Memory B cell (primary cell): ENCODE results near the gene MAPT.
"Not testable (repeated sequence)": the region's sequence is repeated elsewhere in the genome, so short reads cannot be mapped to it uniquely, and the experiment has no call there.

ENCODE experiments used
- ATAC-seq: fragments of 150-1000 bp; cut with Tn5 transposase; 2 replicates; pipeline ENCODE4 v1.10.0; 2021; ENCODE audit warnings: low read depth, mild to moderate bottlenecking, moderate library complexity
- DNase-seq, 2 donors: peaks; one replicate each; pipeline ENCODE4 v3.0.0; 2022; ENCODE audit warnings: low spot score in 2 of 2
- H3K27ac Mint-ChIP-seq: one replicate; pipeline ENCODE4 v1.8.0; 2022; ENCODE audit warnings: mild to moderate bottlenecking, moderate library complexity, mixed read lengths
- H3K27me3 Mint-ChIP-seq: one replicate; pipeline ENCODE4 v1.8.0; 2022; ENCODE audit warnings: mixed read lengths
- H3K36me3 Mint-ChIP-seq: one replicate; pipeline ENCODE4 v1.8.0; 2022; ENCODE audit warnings: mild to moderate bottlenecking, mixed read lengths
- H3K4me1 Mint-ChIP-seq: one replicate; pipeline ENCODE4 v1.8.0; 2022; ENCODE audit warnings: mixed read lengths
- H3K4me3 Mint-ChIP-seq: one replicate; pipeline ENCODE4 v1.8.0; 2022; ENCODE audit warnings: mild to moderate bottlenecking, moderate library complexity, mixed read lengths
- H3K9me3 Mint-ChIP-seq: one replicate; pipeline ENCODE4 v1.8.0; 2022; ENCODE audit warnings: mixed read lengths

MAPT gene

DNA sequence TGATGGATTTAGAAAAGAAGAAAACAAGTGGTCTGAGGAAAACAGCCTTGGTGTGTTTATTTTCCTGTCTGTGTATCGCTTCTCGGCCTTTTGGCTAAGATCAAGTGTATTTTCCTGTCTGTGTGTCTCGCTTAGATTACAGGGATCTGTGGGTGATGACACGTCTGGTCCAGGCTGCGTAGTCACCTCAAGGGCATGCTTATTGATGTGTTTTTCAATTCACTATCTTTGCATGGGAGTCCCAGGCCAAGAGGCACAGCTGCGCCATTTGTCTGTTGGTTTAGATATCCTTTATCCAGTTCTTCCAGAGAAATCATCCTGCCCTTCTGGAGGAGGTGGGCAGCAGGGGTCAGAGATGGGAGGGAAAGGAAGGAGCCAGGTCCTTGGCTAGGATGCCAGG lies 57.6 kb downstream of the MAPT start:
- H3K36me3 Mint-ChIP-seq, result no peaks in the 10 kb centered on the region
- no peak overlapping the region for H3K27ac Mint-ChIP-seq
- DNase-seq, result no peak
- H3K4me3 Mint-ChIP-seq, result no peak overlapping the region
- H3K9me3 Mint-ChIP-seq, result no peaks in the 10 kb centered on the region
- peaks cover 5% of the 10 kb centered on the region for H3K4me1 Mint-ChIP-seq
- ATAC-seq, result no peak
- peaks cover 24% of the 10 kb centered on the region for H3K27me3 Mint-ChIP-seq

DNA sequence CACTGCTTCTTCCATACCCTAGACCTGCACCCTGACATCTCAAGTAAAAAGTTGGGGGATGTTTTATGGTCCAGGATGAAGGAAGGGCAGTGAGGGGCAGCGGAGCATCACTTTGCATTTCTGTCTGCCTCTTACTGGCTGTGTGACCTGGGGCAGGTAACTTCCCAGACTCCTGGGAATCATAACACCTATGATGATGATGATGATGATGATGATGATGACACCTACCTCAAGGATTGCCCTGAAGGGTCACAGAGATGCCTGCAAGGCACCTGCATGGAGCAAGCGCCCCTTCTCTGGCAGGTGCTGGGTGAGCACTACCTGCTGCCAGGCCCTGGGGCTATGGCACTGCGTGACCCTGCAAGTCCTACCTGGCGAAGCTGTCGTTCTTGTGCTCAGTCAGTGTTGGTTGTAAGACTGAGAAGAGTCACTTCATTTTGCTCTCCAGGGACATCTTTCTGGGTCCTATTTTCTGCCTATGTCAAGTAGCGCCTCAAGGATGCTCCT lies 58.5 kb downstream of the MAPT start:
- ATAC-seq (no peak), DNase-seq (no peak)
- no peaks in the 10 kb centered on the region for H3K9me3 Mint-ChIP-seq
- no peak overlapping the region for H3K27ac Mint-ChIP-seq
- H3K36me3 Mint-ChIP-seq, result no peaks in the 10 kb centered on the region
- peaks cover 22% of the 10 kb centered on the region for H3K27me3 Mint-ChIP-seq
- H3K4me1 Mint-ChIP-seq, result peaks cover 5% of the 10 kb centered on the region
- no peak overlapping the region for H3K4me3 Mint-ChIP-seq

DNA sequence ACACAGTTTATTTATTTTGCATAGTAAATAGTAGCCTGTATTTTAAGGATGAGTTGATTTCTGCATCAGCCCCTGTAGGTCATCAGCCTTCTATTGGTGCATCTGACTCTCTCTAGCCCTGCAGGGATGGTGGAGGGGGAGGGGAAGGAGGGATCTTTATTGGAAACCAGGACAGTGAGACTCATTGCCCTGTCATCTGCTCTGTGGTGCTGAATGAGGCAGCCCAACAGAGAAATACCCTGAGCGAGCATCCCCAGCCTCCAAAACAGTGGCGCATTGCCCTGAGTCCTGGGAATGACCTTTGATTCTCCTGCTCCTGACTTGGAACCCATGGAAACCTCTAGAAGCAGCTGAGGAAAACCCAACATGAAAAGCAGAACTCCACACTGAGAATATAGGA lies 59.2 kb downstream of the MAPT start:
- ATAC-seq (no peak), DNase-seq (no peak)
- Mint-ChIP-seq H3K27me3 (peaks cover 20% of the 10 kb centered on the region), H3K36me3 (no peaks in the 10 kb centered on the region), H3K27ac (no peak overlapping the region), H3K4me3 (no peak overlapping the region), H3K4me1 (peaks cover 5% of the 10 kb centered on the region), H3K9me3 (no peaks in the 10 kb centered on the region)

DNA sequence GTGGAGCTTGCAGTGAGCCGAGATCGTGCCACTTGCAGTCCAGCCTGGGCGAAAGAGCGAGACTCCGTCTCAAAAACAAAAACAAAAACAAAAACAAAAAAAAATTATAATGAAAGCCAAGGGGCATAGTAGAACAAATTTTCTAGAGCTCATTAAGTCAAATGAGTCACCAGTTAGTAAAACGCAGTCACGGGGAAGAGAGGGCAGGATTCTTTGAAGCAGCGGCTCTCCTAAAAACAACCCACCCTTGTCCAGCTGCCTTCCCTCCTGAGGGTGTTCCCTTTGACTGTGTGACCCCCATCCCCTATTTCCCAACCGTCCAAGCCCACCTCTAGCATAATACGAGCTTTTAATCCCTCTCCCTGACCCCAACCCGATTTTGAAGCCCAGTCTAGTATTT lies 60.6 kb downstream of the MAPT start:
- Mint-ChIP-seq H3K4me1 (no peaks in the 10 kb centered on the region), H3K36me3 (no peaks in the 10 kb centered on the region), H3K27me3 (peaks cover 18% of the 10 kb centered on the region), H3K9me3 (no peaks in the 10 kb centered on the region), H3K4me3 (no peak overlapping the region), H3K27ac (no peak overlapping the region)
- DNase-seq (no peak), ATAC-seq (no peak)

DNA sequence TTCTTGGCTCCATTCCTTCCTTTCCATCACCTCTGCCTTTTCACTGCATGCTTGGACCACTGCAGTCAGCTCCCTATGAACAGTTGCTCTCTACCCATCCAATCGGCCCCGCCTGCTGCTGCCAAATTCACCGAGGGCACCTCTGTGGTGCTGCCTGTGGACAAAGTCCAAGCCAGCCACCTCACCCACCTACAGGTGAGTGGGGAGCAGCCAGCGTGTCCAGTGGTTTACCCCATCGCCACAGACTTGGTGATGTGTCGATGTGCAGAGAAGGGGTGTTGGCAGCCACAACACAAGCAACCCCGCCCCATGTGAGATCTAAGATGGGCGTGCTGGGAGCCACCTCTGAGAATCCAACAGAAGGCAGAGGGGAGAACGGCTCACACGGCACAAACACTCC lies 61.0 kb downstream of the MAPT start:
- H3K4me1 Mint-ChIP-seq, result no peaks in the 10 kb centered on the region
- peaks cover 17% of the 10 kb centered on the region for H3K27me3 Mint-ChIP-seq
- no peaks in the 10 kb centered on the region for H3K36me3 Mint-ChIP-seq
- H3K4me3 Mint-ChIP-seq, result no peak overlapping the region
- no peak for DNase-seq
- ATAC-seq, result no peak
- no peak overlapping the region for H3K27ac Mint-ChIP-seq
- no peaks in the 10 kb centered on the region for H3K9me3 Mint-ChIP-seq

DNA sequence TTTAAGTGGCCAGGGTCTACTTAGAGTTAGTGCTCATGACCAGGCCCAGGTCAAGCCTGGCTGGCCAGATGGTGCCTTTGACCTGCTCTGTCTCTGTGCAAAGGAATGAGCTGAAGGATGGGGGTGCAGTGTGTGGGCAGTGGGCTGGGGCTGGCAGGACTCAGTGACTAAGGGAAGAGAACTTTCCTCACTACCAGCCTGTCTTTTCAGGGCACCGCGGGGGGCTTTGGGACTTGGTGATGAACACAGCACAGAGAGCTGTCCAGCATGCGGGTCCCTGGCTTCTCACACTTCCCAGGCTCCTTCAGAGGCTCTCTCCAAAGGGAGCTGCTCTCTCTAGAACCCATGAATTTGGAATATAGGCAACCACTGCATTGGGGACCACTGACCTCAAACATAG lies 61.7 kb downstream of the MAPT start:
- H3K27me3 Mint-ChIP-seq, result peaks cover 11% of the 10 kb centered on the region
- H3K4me1 Mint-ChIP-seq, result no peaks in the 10 kb centered on the region
- no peaks in the 10 kb centered on the region for H3K9me3 Mint-ChIP-seq
- ATAC-seq (no peak), DNase-seq (no peak)
- H3K36me3 Mint-ChIP-seq, result no peaks in the 10 kb centered on the region
- H3K4me3 Mint-ChIP-seq, result no peak overlapping the region
- no peak overlapping the region for H3K27ac Mint-ChIP-seq

DNA sequence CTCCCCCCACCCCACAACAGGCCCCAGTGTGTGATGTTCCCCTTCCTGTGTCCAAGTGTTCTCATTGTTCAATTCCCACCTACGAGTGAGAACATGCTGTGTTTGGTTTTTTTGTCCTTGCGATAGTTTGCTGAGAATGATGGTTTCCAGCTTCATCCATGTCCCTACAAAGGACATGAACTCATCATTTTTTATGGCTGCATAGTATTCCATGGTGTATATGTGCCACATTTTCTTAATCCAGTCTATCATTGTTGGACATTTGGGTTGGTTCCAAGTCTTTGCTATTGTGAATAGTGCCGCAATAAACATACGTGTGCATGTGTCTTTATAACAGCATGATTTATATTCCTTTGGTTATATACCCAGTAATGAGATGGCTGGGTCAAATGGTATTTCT lies 62.4 kb downstream of the MAPT start:
- not testable (repeated sequence) for H3K27me3 Mint-ChIP-seq, DNase-seq, H3K9me3 Mint-ChIP-seq, H3K4me3 Mint-ChIP-seq, H3K27ac Mint-ChIP-seq, ATAC-seq, H3K36me3 Mint-ChIP-seq, H3K4me1 Mint-ChIP-seq

DNA sequence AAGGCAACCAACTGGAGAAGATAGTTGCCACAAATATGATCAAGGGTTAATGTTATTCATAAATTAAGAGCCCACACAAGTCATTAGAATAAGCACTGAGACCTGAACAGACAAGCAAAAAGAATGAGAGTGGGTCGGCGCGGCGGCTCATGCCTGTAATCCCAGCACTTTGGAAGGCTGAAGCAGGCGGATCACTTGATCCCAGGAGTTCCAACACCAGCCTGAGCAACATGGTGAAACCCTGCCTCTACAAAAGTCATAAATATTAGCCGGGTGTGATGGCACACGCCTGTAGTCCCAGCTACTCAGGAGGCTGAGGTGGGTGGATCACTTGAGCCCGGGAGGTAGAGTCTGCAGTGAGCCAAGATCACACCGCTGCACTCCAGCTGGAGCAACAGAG lies 64.0 kb downstream of the MAPT start:
- Mint-ChIP-seq H3K4me1 (no peaks in the 10 kb centered on the region), H3K9me3 (no peaks in the 10 kb centered on the region), H3K36me3 (no peaks in the 10 kb centered on the region), H3K4me3 (no peak overlapping the region), H3K27ac (no peak overlapping the region), H3K27me3 (peaks cover 2% of the 10 kb centered on the region)
- ATAC-seq (no peak), DNase-seq (no peak)

DNA sequence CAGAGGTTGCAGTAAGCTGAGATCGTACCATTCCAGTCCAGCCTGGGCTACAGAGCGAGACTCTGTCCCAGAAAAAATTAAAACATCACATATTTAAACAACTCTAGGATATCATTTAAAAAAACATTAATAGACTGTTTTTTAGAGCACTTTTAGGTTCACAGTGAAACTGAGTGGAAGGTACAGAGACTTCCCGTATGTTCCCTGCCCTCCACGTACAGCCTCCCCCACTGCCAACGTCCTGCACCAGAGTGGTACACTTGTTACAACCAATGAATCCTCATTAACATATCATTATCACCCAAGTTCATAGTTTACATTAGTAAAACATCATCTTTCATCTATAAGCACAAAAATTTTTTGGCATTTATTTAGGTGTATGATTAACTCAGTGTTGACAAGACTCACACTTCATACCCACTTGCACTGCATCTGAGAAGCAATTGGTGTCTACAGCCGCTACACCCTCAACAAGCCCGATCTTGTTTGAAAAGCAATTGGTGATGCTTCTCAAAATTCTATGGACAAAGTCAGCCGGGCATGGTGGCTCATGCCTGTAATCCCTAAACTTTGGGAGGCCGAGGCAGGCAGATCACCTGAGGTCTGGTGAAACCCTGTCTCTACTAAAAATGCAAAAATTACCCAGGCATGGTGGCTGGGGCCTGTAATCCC lies 64.8 kb downstream of the MAPT start:
- no peak for DNase-seq
- ATAC-seq, result no peak
- Mint-ChIP-seq H3K9me3 (no peaks in the 10 kb centered on the region), H3K36me3 (no peaks in the 10 kb centered on the region), H3K27ac (no peak overlapping the region), H3K4me1 (no peaks in the 10 kb centered on the region), H3K4me3 (no peak overlapping the region), H3K27me3 (peaks cover 2% of the 10 kb centered on the region)

DNA sequence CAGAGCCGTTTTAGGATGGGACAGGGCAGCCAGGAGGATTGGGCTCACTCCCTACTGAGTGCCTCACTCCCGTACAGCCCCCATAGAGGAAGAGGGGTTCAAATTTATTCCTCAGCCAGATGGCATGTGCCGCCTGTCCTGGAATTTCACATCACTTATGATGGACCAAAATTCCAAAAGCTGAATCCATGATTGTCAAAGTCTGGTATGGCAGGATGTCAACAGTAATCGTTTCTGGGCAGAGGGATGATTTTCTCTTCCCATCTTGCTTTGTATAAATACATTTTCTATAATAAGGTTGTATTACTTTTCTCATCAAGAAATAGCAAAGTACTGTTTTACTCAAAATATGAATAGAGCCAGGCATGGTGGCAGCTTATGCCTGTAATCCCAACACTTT lies 66.0 kb downstream of the MAPT start:
- peaks cover 2% of the 10 kb centered on the region for H3K27me3 Mint-ChIP-seq
- H3K4me3 Mint-ChIP-seq, result no peak overlapping the region
- DNase-seq (no peak), ATAC-seq (no peak)
- H3K4me1 Mint-ChIP-seq, result no peaks in the 10 kb centered on the region
- H3K27ac Mint-ChIP-seq, result no peak overlapping the region
- no peaks in the 10 kb centered on the region for H3K9me3 Mint-ChIP-seq
- no peaks in the 10 kb centered on the region for H3K36me3 Mint-ChIP-seq

DNA sequence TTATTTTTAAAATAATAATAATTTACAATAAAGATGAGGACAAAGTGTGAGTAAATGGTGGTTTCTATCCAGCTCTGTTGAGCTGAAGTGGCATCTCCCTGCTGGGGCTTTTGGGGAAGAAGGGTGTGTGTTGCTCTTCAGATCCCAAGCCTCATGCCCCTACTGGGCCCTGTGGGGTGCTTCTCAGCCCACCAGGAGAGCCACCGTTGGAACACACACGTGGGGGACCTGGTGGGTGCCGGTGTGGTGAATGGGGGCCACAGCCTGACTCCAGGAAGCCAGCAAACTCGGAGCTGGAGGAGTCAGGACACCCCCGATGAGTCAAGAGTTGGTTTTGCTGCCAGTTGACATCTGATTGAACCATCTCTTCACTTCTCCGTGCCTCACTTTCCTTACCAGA lies 66.9 kb downstream of the MAPT start:
- Mint-ChIP-seq H3K36me3 (no peaks in the 10 kb centered on the region), H3K27ac (no peak overlapping the region), H3K9me3 (no peaks in the 10 kb centered on the region), H3K27me3 (peaks cover 2% of the 10 kb centered on the region), H3K4me1 (no peaks in the 10 kb centered on the region), H3K4me3 (no peak overlapping the region)
- ATAC-seq (no peak), DNase-seq (no peak)

DNA sequence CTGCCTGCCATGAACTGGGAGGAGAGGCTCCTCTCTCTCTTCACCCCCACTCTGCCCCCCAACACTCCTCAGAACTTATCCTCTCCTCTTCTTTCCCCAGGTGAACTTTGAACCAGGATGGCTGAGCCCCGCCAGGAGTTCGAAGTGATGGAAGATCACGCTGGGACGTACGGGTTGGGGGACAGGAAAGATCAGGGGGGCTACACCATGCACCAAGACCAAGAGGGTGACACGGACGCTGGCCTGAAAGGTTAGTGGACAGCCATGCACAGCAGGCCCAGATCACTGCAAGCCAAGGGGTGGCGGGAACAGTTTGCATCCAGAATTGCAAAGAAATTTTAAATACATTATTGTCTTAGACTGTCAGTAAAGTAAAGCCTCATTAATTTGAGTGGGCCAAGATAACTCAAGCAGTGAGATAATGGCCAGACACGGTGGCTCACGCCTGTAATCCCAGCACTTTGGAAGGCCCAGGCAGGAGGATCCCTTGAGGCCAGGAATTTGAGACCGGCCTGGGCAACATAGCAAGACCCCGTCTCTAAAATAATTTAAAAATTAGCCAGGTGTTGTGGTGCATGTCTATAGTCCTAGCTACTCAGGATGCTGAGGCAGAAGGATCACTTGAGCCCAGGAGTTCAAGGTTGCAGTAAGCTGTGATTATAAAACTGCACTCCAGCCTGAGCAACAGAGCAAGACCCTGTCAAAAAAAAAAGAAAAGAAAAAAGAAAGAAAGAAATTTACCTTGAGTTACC lies 68.0 kb downstream of the MAPT start:
- no peaks in the 10 kb centered on the region for H3K36me3 Mint-ChIP-seq
- H3K27me3 Mint-ChIP-seq, result peaks cover 6% of the 10 kb centered on the region
- H3K27ac Mint-ChIP-seq, result no peak overlapping the region
- no peaks in the 10 kb centered on the region for H3K4me1 Mint-ChIP-seq
- H3K9me3 Mint-ChIP-seq, result no peaks in the 10 kb centered on the region
- ATAC-seq (no peak), DNase-seq (no peak)
- H3K4me3 Mint-ChIP-seq, result no peak overlapping the region

DNA sequence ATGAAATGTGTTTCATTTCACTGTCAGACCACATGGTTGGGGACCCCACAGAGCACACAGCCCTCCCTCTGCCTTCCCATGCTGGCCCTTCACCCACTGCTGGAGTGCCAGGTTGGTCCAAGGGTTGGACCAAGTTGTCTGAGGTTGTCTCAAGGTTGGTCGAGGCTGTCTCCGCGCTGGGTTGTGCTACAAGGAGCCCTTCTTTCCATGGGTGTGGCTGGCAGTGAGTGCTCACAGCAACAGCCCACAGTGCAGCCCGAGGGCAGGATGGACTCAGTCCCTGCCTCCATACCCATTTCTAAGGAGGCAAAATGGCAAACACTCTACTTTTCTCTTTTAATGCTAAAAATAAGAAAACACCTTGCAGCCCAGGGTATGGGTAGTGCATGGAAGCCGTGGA lies 68.9 kb downstream of the MAPT start:
- H3K9me3 Mint-ChIP-seq, result no peaks in the 10 kb centered on the region
- H3K4me3 Mint-ChIP-seq, result no peak overlapping the region
- no peak for DNase-seq
- H3K36me3 Mint-ChIP-seq, result no peaks in the 10 kb centered on the region
- no peak for ATAC-seq
- H3K27me3 Mint-ChIP-seq, result peaks cover 9% of the 10 kb centered on the region
- no peak overlapping the region for H3K27ac Mint-ChIP-seq
- no peaks in the 10 kb centered on the region for H3K4me1 Mint-ChIP-seq

DNA sequence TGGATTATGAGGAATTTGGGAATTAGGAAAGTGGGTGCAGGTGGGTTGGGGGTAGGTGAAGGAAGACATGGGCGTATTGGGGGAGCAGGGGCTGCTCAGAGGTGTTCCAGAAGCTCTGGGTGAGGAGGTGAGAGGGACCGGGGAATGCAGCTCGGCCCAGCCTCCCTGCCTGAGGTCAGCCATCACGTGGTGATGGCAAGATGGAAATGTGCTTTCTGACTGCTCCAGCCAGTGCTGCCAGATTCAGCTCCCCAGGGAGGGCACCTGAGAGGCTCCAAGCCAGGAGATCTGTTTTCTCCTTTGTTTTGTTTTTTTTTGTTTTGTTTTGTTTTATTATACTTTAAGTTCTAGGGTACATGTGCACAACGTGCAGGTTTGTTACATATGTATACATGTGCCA lies 69.5 kb downstream of the MAPT start:
- Mint-ChIP-seq H3K27me3 (peaks cover 9% of the 10 kb centered on the region), H3K4me1 (no peaks in the 10 kb centered on the region), H3K9me3 (no peaks in the 10 kb centered on the region), H3K27ac (no peak overlapping the region), H3K36me3 (no peaks in the 10 kb centered on the region), H3K4me3 (no peak overlapping the region)
- ATAC-seq (no peak), DNase-seq (no peak)

DNA sequence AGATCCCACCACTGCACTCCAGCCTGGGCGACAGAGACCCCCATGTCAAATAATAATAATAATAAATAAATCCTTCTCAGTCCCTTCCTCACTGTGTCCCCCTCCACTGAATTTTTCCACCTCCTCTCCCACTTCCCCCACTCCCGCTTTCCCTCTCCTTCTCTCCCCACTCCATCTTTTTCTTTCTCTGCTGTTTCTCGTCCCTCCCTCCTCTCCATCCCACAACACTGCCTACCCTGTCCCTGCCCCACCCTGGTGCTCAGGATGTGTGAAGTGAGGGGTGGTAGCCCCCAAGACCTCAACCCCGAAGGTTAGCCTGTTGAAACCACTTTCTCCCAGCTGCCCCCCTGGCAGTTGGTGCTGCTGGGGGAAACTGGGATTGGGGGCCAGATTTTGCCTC lies 70.3 kb downstream of the MAPT start:
- DNase-seq, result no peak
- no peak for ATAC-seq
- Mint-ChIP-seq H3K4me3 (no peak overlapping the region), H3K27ac (no peak overlapping the region), H3K27me3 (peaks cover 11% of the 10 kb centered on the region), H3K9me3 (peaks cover 2% of the 10 kb centered on the region), H3K4me1 (peaks cover under 1% of the 10 kb centered on the region), H3K36me3 (peaks cover 1% of the 10 kb centered on the region)
